Effector CD8-positive, alpha-beta T cell (primary cell): ENCODE results near the gene ZBTB20.

Experiments used
- DNase-seq: peaks from one replicate; lab custom pipeline; 2025; lab: John Stamatoyannopoulos, UW

ZBTB20 gene

DNA sequence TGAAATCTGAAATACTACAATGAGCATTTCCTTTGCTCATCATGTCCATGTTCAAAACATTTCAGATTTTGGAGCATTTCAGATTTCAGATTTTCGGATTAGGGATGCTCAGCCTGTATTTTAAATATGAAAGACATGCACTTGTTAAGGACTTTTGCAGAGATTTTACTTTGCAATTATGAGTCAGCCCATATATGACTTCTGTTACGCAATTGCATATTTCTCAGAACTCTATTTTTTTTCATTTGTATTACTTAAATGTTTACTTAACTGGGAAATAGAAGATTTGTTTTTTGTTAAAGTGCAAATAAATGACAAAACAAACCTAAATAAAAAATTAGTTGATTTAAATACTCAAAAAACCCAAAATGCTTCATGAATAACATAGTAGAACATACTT, 376.2 kb downstream of the ZBTB20 start:
- DNase-seq, result no peak

- DNase-seq, result no peak
Measured at GRCh38 chr3:114764056-114764492, 383.0 kb downstream of the ZBTB20 start.

- DNase-seq, result no peak
Measured at GRCh38 chr3:114762144-114762543, 384.9 kb downstream of the ZBTB20 start.

DNA sequence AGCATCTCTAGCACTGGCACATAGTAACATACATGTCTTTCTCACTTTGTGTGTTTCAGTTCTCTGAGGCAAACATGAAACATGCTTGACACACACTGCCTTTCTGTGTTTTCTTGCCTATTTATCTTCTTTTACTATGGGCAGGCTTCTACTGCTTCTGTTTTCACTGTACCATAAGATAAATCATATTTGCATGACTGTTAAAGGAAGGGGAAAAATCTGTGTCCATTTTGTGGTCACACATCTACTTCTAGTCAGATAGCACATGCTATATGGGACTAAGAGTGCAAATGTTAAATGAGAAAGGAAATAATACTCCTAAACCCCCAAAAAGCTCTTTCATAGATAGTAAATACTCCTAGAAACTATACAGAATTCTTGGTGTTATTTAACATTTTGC, 386.4 kb downstream of the ZBTB20 start:
- DNase-seq, result no peak

- no peak for DNase-seq
Measured at GRCh38 chr3:114758831-114759699, 388.0 kb downstream of the ZBTB20 start.

DNA sequence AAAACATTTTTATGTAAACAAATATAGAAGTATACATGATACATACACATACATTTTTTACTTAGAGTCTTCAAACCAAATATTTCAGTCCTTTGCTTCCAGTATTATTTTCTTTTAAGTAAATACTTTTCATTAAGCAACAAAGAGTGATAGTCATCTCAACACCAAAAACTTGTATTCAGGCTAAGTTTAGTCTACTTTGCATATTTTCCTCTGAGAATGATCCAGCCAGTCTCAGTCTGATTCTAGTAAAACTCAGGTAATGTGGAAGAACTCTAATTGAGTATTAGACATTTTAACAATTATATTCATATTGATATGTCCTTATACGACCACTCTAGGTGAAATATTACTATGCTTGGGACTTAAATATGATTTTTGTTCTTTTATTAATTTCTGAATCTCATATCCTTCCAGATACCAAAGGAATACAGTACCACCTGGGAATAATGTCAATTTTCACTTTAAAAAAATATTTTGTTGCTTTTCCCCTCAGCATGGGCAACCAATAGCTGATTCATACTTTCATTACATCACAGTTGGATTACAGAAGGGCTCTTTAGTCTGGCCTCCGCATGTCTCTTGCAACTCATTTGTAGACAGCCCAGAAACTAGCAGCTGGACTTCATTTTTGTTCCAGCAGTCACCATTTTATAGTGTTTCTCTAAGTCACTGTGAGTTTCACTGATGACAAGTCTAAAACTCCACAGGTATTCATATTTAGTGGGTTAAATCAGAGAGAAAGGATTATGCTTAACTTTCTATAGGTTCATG, 390.4 kb downstream of the ZBTB20 start:
- DNase-seq, result no peak

- DNase-seq, result no peak
Measured at GRCh38 chr3:114746502-114746901, 400.6 kb downstream of the ZBTB20 start.

GRCh38 chr3:114745322-114746240, 401.5 kb downstream of the ZBTB20 start:
- no peak for DNase-seq

- DNase-seq, result no peak
Measured at GRCh38 chr3:114743746-114744485, 403.2 kb downstream of the ZBTB20 start.

DNA sequence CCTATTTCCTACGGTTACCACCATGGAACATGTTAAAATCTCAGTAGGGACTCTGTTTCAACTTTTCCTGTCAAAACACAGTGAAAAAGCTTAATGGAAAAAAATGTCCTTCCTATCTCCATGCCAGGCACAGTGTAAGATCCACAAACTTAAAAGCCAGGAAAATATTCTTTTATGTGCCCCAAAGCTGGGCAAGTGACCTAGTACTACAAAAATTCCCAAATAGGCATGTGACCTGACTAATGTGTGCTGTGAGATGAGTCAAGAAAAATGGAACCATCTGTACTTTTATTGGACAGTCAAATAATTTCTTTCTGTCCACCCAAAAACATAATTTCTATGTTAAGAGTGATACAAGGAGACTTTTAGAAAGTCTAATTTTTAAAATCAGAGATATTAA, 406.0 kb downstream of the ZBTB20 start:
- no peak for DNase-seq

DNA sequence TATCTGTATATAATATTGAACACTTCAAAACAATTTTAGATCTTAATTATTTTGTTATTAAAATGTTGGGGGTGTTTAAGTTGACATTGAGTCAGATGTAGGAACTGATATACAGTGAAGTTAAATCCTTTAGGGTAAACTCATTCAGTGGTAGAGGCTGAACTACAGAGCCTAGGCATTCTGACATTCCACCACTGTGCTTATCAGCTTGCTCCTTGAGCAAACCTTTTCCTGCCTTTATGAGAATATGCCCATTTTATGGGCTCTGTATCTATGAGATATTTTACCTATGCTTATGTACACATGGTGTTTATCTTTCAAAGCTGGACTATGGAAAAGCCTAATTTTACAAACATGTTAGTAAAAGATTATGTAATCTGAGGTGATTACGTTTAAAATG, 407.5 kb downstream of the ZBTB20 start:
- no peak for DNase-seq

DNA sequence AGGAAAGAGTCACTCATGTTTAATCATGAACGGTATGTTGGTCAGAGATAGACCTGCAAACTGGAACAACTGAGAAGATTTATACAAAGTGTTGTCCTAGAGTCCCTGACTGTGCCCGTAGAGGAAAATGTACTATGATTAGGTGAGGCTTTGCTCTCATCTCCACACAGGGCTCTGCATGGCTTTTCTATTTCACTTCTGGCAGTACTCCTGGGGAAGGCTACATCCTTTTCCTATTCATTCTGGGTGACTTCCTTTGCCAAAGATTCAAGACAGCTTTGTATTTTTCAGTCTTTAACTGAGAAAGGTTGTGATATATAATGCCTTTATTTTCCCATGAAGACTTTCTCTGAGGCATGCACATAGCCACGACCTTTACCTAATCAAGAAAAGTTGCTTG, 414.7 kb downstream of the ZBTB20 start:
- DNase-seq, result no peak

DNA sequence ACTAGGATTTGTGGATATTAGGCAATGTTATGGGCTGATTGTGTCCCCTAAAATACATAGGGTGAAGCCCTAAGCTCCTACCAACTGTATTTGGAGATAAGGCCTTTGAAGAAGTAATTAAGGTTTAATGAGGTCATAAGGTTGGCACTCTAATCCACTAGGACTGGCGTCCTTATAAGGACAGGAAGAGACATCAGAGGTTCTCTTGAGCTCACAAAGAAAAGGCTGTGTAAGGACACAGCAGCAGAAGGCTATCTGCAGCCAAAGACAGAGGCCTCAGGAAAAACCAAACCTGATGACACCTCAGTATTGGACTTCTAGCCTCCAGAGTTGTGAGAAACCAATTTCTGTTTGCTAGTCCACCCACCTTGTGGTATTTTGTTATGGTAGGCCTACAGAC, 416.7 kb downstream of the ZBTB20 start:
- no peak for DNase-seq

- DNase-seq, result no peak
Measured at GRCh38 chr3:114727373-114727772, 419.7 kb downstream of the ZBTB20 start.

DNA sequence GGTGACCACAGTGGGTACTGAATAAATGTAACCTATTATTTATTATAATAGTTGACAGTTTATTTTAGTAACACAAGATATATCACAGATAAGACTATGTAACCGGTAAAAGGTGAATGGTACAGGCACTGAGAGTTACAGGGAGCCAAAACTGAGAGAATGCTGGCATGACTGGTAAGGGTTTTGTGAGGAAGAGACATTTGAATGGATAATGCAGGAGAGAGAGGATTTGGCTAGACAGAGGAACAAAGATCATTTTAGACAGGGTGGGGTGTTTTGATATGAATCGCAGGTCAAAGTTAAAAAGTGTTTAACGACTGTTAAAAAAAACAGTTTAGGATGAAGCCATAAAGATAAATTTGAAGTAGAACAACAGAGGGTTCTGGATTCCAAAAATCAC, 421.1 kb downstream of the ZBTB20 start:
- DNase-seq, result no peak

GRCh38 chr3:114722530-114722929, 424.6 kb downstream of the ZBTB20 start:
- DNase-seq, result no peak

- no peak for DNase-seq
Measured at GRCh38 chr3:114721864-114722263, 425.2 kb downstream of the ZBTB20 start.

- DNase-seq, result no peak
Measured at GRCh38 chr3:114721209-114721608, 425.9 kb downstream of the ZBTB20 start.

DNA sequence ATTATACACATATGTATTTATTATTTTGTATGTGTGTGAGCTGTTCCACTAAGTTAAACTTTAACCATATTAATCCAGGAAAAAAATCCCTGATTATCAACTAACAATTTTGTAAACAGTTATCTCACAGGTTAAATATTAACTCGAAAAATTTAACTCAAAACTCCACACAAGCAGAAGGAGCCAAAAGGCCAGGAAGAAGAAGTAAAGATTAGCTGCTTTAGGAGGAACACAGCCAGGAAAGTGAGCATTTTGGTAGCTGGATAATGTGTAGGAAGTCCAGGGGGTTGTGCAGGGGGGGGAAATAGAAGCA, 428.2 kb downstream of the ZBTB20 start:
- DNase-seq, result no peak

DNA sequence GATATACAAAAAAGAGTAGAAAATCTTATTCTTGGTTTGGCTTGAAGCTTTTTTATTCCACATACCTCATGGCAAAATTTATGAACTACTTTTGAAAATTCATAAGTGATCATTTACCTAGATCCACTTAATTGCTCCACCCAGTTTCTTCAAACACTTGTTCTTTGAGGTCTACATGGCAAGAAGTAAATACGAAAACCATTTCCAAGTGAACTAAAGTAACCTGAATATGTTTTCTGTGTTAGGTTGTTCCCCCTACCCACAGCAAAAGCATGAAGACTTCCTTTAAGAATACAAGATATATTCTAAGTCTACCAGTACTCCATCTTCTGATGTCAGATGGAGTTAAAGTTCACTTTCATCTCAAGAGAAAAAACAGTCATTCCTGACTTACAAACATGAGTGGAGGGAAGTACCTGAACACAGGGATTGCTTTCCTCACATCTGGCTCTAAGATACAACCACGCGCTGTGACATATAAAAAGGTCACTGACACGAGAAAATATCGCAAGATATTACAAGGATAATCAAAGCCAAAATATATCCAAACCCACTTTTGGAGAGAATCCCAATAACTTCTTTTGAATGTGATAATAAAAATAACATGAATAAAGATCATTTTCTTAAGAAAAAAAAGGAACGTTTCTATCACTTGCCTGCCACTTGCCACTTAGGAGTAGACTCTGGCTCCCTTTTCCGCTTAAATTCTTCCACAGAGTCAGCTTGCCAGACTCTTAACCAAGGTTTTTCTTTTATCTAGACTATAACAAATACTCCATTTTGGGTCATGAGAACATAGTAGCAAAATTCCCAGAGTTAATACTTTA, 428.8 kb downstream of the ZBTB20 start:
- no peak for DNase-seq

GRCh38 chr3:114716916-114717315, 430.2 kb downstream of the ZBTB20 start:
- DNase-seq, result no peak
